HEK293 (cell line): ENCODE data around the gene DTX2.

Source experiments
- CTCF ChIP-seq: fragments of 450-650 bp; formaldehyde crosslinking; IDR thresholded peaks from 2 replicates; pipeline ENCODE4 v1.5.1; 2016; ENCODE audit warnings: missing biosample characterization, missing genetic modification characterization
- ZNF19 ChIP-seq: fragments of 450-650 bp; formaldehyde crosslinking; IDR thresholded peaks from 2 replicates; pipeline ENCODE4; 2016; ENCODE audit warnings: missing biosample characterization, missing genetic modification characterization, low read depth
- ZNF302 ChIP-seq: fragments of 450-650 bp; formaldehyde crosslinking; IDR thresholded peaks from 2 replicates; pipeline ENCODE4 v1.5.1; 2016; ENCODE audit warnings: missing biosample characterization, missing genetic modification characterization, low read depth
- ZNF488 ChIP-seq: fragments of 450-650 bp; formaldehyde crosslinking; IDR thresholded peaks from 2 replicates; pipeline ENCODE4 v1.5.1; 2016; ENCODE audit warnings: missing biosample characterization, missing genetic modification characterization
- ZNF561 ChIP-seq: fragments of 450-650 bp; IDR thresholded peaks from 2 replicates; pipeline ENCODE4 v1.5.1; 2018; ENCODE audit warnings: missing biosample characterization, missing genetic modification characterization, borderline replicate concordance
- ZNF660 ChIP-seq: fragments of 450-650 bp; IDR thresholded peaks from 2 replicates; pipeline ENCODE4 v1.5.1; 2018; ENCODE audit warnings: missing biosample characterization, mild to moderate bottlenecking, missing genetic modification characterization
- ZNF707 ChIP-seq: fragments of 450-650 bp; formaldehyde crosslinking; IDR thresholded peaks from 2 replicates; pipeline ENCODE4 v1.5.1; 2016; ENCODE audit warnings: missing biosample characterization, missing genetic modification characterization
- ZNF830 ChIP-seq: fragments of 450-650 bp; IDR thresholded peaks from 2 replicates; pipeline ENCODE4 v1.5.0; 2018; ENCODE audit warnings: missing biosample characterization, missing genetic modification characterization, low read depth, mild to moderate bottlenecking, moderate library complexity

GRCh38 chr7:76428149-76428823 lies 33.2 kb upstream of the DTX2 start:
- no peak for TF ChIP-seq ZNF707 (tag by site-specific recombination)
- TF ChIP-seq ZNF561 (tag by site-specific recombination), result no peak
- no peak for TF ChIP-seq ZNF660
- TF ChIP-seq ZNF19 (tag by site-specific recombination), result no peak
- TF ChIP-seq ZNF830 (tag by site-specific recombination), result no peak
- TF ChIP-seq CTCF, result no peak
- no peak for TF ChIP-seq ZNF488 (tag by site-specific recombination)
- TF ChIP-seq ZNF302 (tag by site-specific recombination), result no peak
